GM12878 (cell line): Measurements from ENCODE around the gene TSSK3. TPM values are rescaled to one million over a fixed set of nuclear protein-coding genes. Genes with fewer than 3 reads are reported as not detected.

ENCODE experiments used
- ATAC-seq: fragments of 200-7000 bp; cut with Tn5 transposase; 3 replicates; pipeline ENCODE4 v1.9.1; 2020; ENCODE audit warnings: mild to moderate bottlenecking, moderate library complexity
- BruUV-seq: library from RNA; stranded (reverse); fragments of 400-500 nt; replicated peaks from 2 replicates; lab custom pipeline; 2021; lab: Mats Ljungman, UMichigan
- CTCF ChIA-PET: fragments of 300-600 bp; sonication (Branson Sonifier 250); formaldehyde crosslinking; extraction: SDS; loops from one replicate; lab custom pipeline; 2021; ENCODE audit warnings: inconsistent platforms; lab: Yijun Ruan, JAX
- POLR2A ChIA-PET: fragments of 350-600 bp; formaldehyde crosslinking; extraction: SDS; loops from one replicate; lab custom pipeline; 2021; ENCODE audit warnings: inconsistent platforms; lab: Charles Lee
- RAD21 ChIA-PET: fragments of 300-600 bp; sonication (Branson Sonifier 250); formaldehyde crosslinking; loops from one replicate; lab custom pipeline; 2023; ENCODE audit warnings: antibody characterized with exemption; ENCODE audit not compliant: unreplicated experiment; lab: Charles Lee
- SMC1A ChIA-PET: fragments of 300-600 bp; sonication (Branson Sonifier 250); formaldehyde crosslinking; loops from one replicate; lab custom pipeline; 2023; ENCODE audit not compliant: unreplicated experiment, uncharacterized antibody; lab: Charles Lee
- DNase-seq: peaks from one replicate; pipeline ENCODE4 v3.0.0-alpha.2; 2011; ENCODE audit warnings: low read depth, low spot score
- FAIRE-seq: peaks from 3 replicates; lab custom pipeline; 2011; peaks lifted over from hg19 to GRCh38; lab: Jason Lieb, UNC
- H2AFZ ChIP-seq: 2 replicates; pipeline ENCODE4 v1.6.0; 2011; ENCODE audit warnings: low read depth, low read length, control low read depth; ENCODE audit not compliant: control insufficient read depth
- H3K27ac ChIP-seq: 2 replicates; pipeline ENCODE4 v1.5.1; 2011; ENCODE audit warnings: control low read depth; ENCODE audit not compliant: control insufficient read depth, insufficient read depth
- H3K27me3 ChIP-seq, 2 experiments: replicated peaks in 1 of 2; 2 replicates each; pipeline versions ENCODE4 v1.6.0 to v1.6.1; 2011; ENCODE audit warnings: low read length in 1 of 2; ENCODE audit not compliant: control insufficient read depth in 2 of 2, insufficient read depth in 2 of 2
- H3K36me3 ChIP-seq, 2 experiments: 2 replicates each; pipeline ENCODE4 v1.5.1; 2011; ENCODE audit warnings: low read length in 1 of 2; ENCODE audit not compliant: control insufficient read depth in 2 of 2, insufficient read depth in 2 of 2
- H3K4me1 ChIP-seq: 2 replicates; pipeline ENCODE4 v1.6.1; 2011; ENCODE audit warnings: mild to moderate bottlenecking, low read length, moderate library complexity, mixed read lengths; ENCODE audit not compliant: control insufficient read depth, insufficient read depth
- H3K4me2 ChIP-seq: 2 replicates; pipeline ENCODE4 v1.6.0; 2011; ENCODE audit warnings: control low read depth; ENCODE audit not compliant: control insufficient read depth, insufficient read depth
- H3K4me3 ChIP-seq: fragments of 200-600 bp; sonication (generic); 2 replicates; pipeline ENCODE4 v1.5.1; 2016
- H3K79me2 ChIP-seq: 2 replicates; pipeline ENCODE4 v1.6.0; 2011; ENCODE audit warnings: low read length; ENCODE audit not compliant: control insufficient read depth, insufficient read depth
- H3K9ac ChIP-seq: 2 replicates; pipeline ENCODE4 v1.8.0; 2011; ENCODE audit warnings: low read length, control low read depth, mixed read lengths; ENCODE audit not compliant: control insufficient read depth, insufficient read depth
- H3K9me3 ChIP-seq: replicated peaks from 3 replicates; pipeline ENCODE4 v1.5.1; 2011; ENCODE audit warnings: mild to moderate bottlenecking, low read length; ENCODE audit not compliant: control insufficient read depth, insufficient read depth
- H4K20me1 ChIP-seq: 2 replicates; pipeline ENCODE4 v1.6.0; 2011; ENCODE audit not compliant: control insufficient read depth, insufficient read depth
- DPF2 ChIP-seq: fragments of 450-650 bp; IDR thresholded peaks from 2 replicates; pipeline ENCODE4 v1.6.1; 2017; ENCODE audit warnings: mild to moderate bottlenecking
- ESRRA ChIP-seq: IDR thresholded peaks from 2 replicates; pipeline ENCODE4 v1.6.1; 2012; ENCODE audit warnings: mild to moderate bottlenecking, low read length, improper control_type of control experiment
- MEF2B ChIP-seq: fragments of 450-650 bp; IDR thresholded peaks from 2 replicates; pipeline ENCODE4 v1.6.1; 2018; ENCODE audit warnings: mild to moderate bottlenecking, moderate library complexity; ENCODE audit not compliant: partially characterized antibody, poor library complexity, severe bottlenecking
- WGBS: methylation state at CpG from one replicate; pipeline ENCODE4 v1.1.6; 2016; ENCODE audit warnings: low lambda C conversion rate; ENCODE audit not compliant: insufficient replicate concordance, insufficient coverage; ENCODE audit errors: missing lambda C conversion rate; 5-methylcytosine and 5-hydroxymethylcytosine counted together
- in situ Hi-C: fragments of 300-500 bp; cut with MboI; formaldehyde crosslinking; loops from 9 replicates; pipeline ENCODE4 v1.14.3; 2018; ENCODE audit warnings: mixed read lengths
- intact Hi-C: fragments of 100-400 bp; cut with micrococcal nuclease; formaldehyde crosslinking; loops from one replicate; pipeline ENCODE4 v1.14.2; 2022; ENCODE audit not compliant: unreplicated experiment
- polyA plus RNA-seq, 11 experiments: library from polyadenylated mRNA; depleted of rRNA in 4 of 11; unstranded in 6 of 11; stranded (reverse) in 5 of 11; fragments of >200 nt; fragmentation: Nextera tagmentation in 4 of 11; fragmentation: Illumina TruSeq in 1 of 11; extraction: Ambion mirVana in 4 of 11; extraction: Trizol in 1 of 11; gene quantifications; 1 replicate in 1 of 11; 2 replicates in 10 of 11; pipeline versions ENCODE4 v1.2.1 to v1.2.3, GENCODE V29; 2011 to 2016; ENCODE audit warnings: inconsistent platforms in 2 of 11, missing spikeins in 2 of 11, low read depth in 1 of 11
- total RNA-seq, 4 experiments: library from RNA; depleted of rRNA in 3 of 4; stranded (reverse); fragments of >200 nt in 3 of 4; fragmentation: Illumina TruSeq in 1 of 4; extraction: Trizol in 1 of 4; gene quantifications; 2 replicates each; pipeline versions ENCODE4 v1.2.1 to v1.2.3, GENCODE V29; 2013 to 2021
- TF ChIP-seq, protein P1 (sequence below): fragments of 450-650 bp; IDR thresholded peaks from 2 replicates; pipeline ENCODE4 v1.6.1; 2016; ENCODE audit warnings: mild to moderate bottlenecking
- TF ChIP-seq, protein P2 (sequence below): fragments of 450-650 bp; formaldehyde crosslinking; IDR thresholded peaks from 2 replicates; pipeline ENCODE4 v1.4.0; 2020; ENCODE audit warnings: mild to moderate bottlenecking, moderate library complexity

The TSSK3 gene
- total and polyA plus RNA-seq, 10 of the 15 experiments (the other 5 are each of a cell fraction or from before 2014, with no cell fraction given), result 0.42 to 0.82 (median 0.60) TPM

DNA sequence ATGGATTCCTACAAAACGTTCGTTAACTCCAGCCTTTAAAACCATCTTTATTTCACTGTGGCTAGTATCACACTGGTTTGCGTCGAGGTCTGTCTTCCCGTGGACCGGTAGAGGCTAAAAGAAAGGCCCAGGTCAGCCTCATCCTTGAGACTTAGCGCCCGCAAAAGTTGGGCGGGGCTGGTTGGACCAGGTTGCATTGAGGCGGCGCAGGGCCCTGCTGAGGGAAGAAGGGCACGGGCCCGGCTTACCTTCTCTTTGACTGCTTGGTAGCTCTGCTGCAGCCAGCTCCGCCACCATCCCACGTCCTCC, 31.4 kb downstream of the TSSK3 start:
- RAD21 ChIA-PET, result interaction anchor here (1.0 to 2.4 kb wide), 12 partner anchors 20 to 214 kb away, joined by 3 to 14 read pairs (median 6); partner anchors contain the start of genes CCDC28B, MARCKSL1 and TXLNA
- peak overlapping the region; percentile 80 for H3K4me2 ChIP-seq
- in situ Hi-C loops, result no loop called here
- BruUV-seq, result no TSS peak
- H3K27me3 ChIP-seq, result no peaks in the 10 kb centered on the region
- H4K20me1 ChIP-seq, result no peaks in the 10 kb centered on the region
- CTCF ChIA-PET, result interaction anchor here (1.0 to 2.7 kb wide), 9 partner anchors 13 to 226 kb away, joined by 4 to 17 read pairs (median 6); partner anchors contain the start of gene MARCKSL1
- under 1% methylated on average over 15 of the region's 15 CpGs for WGBS
- POLR2A ChIA-PET, result interaction anchor here (1.0 to 2.1 kb wide), 9 partner anchors 43 to 213 kb away, joined by 3 to 22 read pairs (median 4); partner anchors contain the start of genes HDAC1 and MARCKSL1
- FAIRE-seq (no peak), DNase-seq (no peak), ATAC-seq (peak; percentile 56)
- intact Hi-C loops, result loop anchor here (2.0 kb wide), 1 partner anchor 59 kb away; no protein-coding TSS in a partner anchor
- no peaks in the 10 kb centered on the region; the same call in 1 of the 2 replicates for H3K4me1 ChIP-seq
- H2AFZ ChIP-seq, result peak overlapping the region; percentile 88
- H3K9ac ChIP-seq, result peak overlapping the region; percentile 82
- no peaks in the 10 kb centered on the region; the same call in 2 of the 3 replicates for H3K9me3 ChIP-seq
- SMC1A ChIA-PET, result interaction anchor here (1.2 to 2.0 kb wide), 7 partner anchors 9 to 178 kb away, joined by 3 to 15 read pairs (median 5); partner anchors contain the start of gene MARCKSL1
- H3K27ac ChIP-seq, result peak overlapping the region; percentile 59
- H3K79me2 ChIP-seq, result peaks cover 12% of the 10 kb centered on the region
- TF ChIP-seq MEF2B, result no peak
- TF ChIP-seq DPF2, result 0 out of 2 replicates have a peak, but pooled peaks have one; percentile 25
- 0 out of 4 replicates have a peak, but pooled peaks cover 0 to 11% of the 10 kb centered on the region in 2 experiments for H3K36me3 ChIP-seq
- H3K4me3 ChIP-seq, result peak overlapping the region; percentile 78

DNA sequence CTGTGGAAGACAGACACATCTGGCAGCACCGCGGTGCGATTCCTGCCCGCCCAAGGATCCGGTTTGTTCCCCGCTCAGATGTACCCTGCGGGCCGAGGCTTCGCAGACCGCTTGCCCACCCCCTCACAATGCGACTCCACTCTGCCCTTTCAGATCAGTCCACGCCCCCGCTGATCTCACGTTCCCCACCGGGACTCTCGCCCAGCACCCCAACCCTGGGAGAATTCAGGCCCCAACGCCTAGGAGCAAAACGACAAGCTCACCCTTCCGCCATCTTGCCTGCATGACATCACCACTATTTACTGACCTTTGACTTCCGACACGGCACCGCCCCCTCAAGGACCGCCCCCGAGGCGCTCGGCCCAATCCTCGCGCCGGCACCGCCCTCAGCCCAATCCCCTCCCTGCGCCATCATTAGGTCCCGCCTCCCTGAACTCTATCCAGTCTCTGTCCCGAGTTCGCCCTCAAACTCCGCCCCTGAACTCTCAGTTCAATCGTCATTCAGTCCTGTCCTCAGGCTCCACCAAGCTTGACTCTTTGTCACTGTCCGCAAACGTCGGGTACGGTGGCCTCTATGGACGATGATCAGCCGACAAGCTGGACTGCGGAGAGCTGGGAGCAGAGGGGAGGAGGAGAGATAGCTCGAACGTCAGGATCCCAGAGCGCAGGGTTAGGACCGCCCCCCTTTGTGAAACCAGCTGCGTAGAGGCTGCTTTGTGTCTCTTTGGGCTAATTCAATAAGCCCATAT, 32.0 kb downstream of the TSSK3 start, which contains the start of gene BSDC1:
BSDC1 (minus strand) TSS at position 301 of the 749 bp plus-strand sequence; CDS start at position 274, 27 bp downstream.
- ATAC-seq (peak; percentile 97), DNase-seq (peak; percentile 94), FAIRE-seq (peak; percentile 100)
- Histone ChIP-seq H3K27me3 (no peaks in the 10 kb centered on the region), H4K20me1 (no peaks in the 10 kb centered on the region), H2AFZ (peak within 1 kb of the TSS; percentile 99), H3K27ac (peak within 1 kb of the TSS; percentile 76), H3K4me3 (peak within 1 kb of the TSS; percentile 78), H3K4me1 (no peaks in the 10 kb centered on the region; the same call in 1 of the 2 replicates), H3K9me3 (no peaks in the 10 kb centered on the region; the same call in 2 of the 3 replicates), H3K36me3 (0 out of 4 replicates have a peak, but pooled peaks cover 0 to 10% of the 10 kb centered on the region in 2 experiments), H3K4me2 (peak within 1 kb of the TSS; percentile 95), H3K9ac (peak within 1 kb of the TSS; percentile 82), H3K79me2 (peaks cover 12% of the 10 kb centered on the region)
- intact Hi-C loops, result loop anchor here (2.0 kb wide), 1 partner anchor 60 kb away; no protein-coding TSS in a partner anchor
- ChIA-PET RAD21 (interaction anchor here (0.7 to 2.4 kb wide), 23 partner anchors 14 to 287 kb away, joined by 3 to 14 read pairs (median 4); partner anchors contain the start of genes CCDC28B, KPNA6, MARCKSL1 and TXLNA), CTCF (interaction anchor here (0.7 to 2.7 kb wide), 18 partner anchors 10 to 319 kb away, joined by 3 to 17 read pairs (median 4); partner anchors contain the start of gene MARCKSL1), SMC1A (interaction anchor here (0.7 to 2.0 kb wide), 14 partner anchors 9 to 217 kb away, joined by 3 to 15 read pairs (median 4); partner anchors contain the start of genes HDAC1 and MARCKSL1), POLR2A (interaction anchor here (0.8 to 2.1 kb wide), 19 partner anchors 17 to 257 kb away, joined by 3 to 22 read pairs (median 4); partner anchors contain the start of genes HDAC1, MARCKSL1 and RBBP4)
- no TSS peak for BruUV-seq
- in situ Hi-C loops, result no loop called here
- WGBS, result under 1% methylated on average over 48 of the region's 48 CpGs
- TF ChIP-seq, protein P1, sequence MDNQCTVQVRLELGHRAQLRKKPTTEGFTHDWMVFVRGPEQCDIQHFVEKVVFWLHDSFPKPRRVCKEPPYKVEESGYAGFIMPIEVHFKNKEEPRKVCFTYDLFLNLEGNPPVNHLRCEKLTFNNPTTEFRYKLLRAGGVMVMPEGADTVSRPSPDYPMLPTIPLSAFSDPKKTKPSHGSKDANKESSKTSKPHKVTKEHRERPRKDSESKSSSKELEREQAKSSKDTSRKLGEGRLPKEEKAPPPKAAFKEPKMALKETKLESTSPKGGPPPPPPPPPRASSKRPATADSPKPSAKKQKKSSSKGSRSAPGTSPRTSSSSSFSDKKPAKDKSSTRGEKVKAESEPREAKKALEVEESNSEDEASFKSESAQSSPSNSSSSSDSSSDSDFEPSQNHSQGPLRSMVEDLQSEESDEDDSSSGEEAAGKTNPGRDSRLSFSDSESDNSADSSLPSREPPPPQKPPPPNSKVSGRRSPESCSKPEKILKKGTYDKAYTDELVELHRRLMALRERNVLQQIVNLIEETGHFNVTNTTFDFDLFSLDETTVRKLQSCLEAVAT, result 0 out of 2 replicates have a peak, but pooled peaks have one; percentile 44
- TF ChIP-seq, protein P2, sequence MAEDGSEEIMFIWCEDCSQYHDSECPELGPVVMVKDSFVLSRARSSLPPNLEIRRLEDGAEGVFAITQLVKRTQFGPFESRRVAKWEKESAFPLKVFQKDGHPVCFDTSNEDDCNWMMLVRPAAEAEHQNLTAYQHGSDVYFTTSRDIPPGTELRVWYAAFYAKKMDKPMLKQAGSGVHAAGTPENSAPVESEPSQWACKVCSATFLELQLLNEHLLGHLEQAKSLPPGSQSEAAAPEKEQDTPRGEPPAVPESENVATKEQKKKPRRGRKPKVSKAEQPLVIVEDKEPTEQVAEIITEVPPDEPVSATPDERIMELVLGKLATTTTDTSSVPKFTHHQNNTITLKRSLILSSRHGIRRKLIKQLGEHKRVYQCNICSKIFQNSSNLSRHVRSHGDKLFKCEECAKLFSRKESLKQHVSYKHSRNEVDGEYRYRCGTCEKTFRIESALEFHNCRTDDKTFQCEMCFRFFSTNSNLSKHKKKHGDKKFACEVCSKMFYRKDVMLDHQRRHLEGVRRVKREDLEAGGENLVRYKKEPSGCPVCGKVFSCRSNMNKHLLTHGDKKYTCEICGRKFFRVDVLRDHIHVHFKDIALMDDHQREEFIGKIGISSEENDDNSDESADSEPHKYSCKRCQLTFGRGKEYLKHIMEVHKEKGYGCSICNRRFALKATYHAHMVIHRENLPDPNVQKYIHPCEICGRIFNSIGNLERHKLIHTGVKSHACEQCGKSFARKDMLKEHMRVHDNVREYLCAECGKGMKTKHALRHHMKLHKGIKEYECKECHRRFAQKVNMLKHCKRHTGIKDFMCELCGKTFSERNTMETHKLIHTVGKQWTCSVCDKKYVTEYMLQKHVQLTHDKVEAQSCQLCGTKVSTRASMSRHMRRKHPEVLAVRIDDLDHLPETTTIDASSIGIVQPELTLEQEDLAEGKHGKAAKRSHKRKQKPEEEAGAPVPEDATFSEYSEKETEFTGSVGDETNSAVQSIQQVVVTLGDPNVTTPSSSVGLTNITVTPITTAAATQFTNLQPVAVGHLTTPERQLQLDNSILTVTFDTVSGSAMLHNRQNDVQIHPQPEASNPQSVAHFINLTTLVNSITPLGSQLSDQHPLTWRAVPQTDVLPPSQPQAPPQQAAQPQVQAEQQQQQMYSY (CRISPR knock-in tag), result no peak
- no peak for TF ChIP-seq ESRRA
